NCI-H2081 (cell line): ENCODE measurements around the gene NRARP.

Experiments
- DNase-seq, 2 experiments: peaks; one replicate each; lab custom pipeline; 2025; lab: John Stamatoyannopoulos, UW

NRARP gene

DNA sequence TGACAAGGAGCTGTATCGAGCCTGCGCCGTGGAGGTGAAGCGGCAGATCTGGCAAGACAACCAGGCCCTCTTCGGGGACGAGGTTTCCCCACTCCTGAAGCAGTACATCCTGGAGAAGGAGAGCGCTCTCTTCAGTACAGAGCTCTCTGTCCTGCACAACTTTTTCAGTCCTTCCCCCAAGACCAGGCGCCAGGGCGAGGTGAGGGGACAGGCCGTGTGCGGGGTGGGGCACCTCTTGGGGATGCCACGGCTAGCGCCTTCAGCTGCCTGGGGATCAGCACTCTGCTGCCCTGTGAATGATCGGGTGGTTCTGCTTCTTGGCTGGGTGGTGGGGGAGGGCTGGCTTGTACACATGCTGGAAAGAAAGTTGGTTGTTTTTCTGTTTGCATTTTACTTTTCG is 45.2 kb downstream of the NRARP start:
- DNase-seq, result no peak

DNA sequence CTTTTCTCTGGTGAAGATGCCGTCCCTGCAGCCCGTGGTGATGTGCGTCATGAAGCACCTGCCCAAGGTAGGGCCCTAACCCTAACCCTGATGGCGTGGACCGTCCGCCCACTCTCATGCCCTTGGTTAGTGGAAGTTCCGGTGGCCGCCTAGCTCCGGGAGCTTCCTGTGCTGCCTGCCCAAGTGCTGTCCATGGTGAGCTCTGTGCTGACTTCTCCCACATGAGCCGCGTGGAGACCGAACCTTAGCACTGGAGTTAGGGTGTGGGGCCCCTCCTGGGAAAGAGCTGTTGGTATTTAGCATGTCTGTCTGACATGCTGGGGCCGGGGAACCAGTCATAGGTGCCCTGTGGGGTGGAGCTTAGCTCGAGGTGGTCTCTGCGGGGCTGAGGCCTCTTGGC is 45.7 kb downstream of the NRARP start:
- DNase-seq, result no peak

DNA sequence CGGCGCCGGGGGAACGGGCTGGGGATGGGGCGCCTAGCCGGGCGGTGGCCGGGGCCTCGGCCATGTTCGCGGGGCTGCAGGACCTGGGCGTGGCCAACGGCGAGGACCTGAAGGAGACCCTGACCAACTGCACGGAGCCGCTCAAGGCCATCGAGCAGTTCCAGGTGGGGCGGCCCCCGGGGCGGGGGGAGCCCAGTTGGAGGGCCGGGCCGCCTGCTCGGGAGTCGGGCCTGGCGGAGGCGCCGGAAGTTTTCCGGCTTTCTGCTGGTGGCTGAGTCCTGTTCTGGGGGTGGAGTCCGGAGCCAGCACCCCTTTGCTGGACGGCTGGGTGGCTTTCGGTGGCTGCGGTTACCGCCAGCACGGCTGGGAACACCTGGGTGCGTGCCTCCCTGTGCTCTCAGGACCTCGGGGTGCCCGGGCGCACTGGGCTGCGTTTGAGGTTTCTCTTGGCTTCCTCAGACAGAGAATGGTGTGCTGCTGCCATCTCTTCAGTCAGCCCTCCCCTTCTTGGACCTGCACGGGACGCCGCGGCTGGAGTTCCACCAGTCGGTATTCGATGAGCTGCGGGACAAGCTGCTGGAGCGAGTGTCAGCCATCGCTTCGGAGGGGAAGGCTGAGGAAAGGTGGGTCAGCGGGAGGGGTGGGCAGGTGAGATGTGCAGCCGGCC is 46.5 kb downstream of the NRARP start:
- peak in 1 of 2 experiments; percentile 52 for DNase-seq

DNA sequence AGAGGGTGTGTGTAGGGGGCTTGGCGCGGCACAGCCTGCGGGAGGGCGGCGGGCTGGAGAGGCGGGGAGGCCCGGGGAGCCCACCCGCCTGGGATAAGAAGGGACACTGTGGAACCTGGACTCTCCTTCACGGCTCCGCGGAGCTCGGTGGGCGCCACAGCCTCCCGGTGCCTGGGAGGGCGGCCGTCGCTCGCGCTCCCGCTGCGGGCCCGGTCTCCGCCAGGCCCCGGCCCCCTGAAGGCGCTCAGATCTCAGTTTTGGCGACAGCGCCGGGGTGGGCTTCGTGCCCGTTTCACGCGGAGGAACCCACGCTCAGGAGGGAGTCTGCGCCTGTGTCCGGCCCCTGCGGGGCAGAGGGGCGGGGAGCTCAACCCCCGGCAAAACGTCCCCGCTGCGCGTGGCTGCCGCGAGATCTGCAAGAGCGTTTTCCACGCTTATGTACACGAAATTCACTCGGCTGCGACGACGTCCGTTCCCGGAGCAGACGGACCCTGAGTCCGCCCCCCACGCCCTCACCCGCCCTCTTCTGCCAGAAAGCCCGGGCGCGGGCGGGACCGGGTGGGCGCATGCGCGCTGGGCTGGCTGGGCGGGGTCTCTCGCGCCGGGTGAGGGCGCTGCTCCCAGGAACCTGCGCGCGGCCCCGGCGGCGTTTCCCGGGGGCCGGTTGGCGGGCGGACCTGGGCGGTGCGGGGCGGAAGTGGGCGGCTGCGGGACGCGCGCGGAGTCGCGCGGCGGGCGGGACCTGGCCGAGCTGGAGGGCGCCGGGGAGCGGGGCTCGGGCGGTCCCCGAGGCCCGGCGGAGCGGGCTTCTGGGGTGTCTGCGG is 47.2 kb downstream of the NRARP start, which contains the start of gene NELFB:
NELFB (plus strand) TSS at position 704 of the 824 bp plus-strand sequence.
- peak; percentile 82 to 83 for DNase-seq

DNA sequence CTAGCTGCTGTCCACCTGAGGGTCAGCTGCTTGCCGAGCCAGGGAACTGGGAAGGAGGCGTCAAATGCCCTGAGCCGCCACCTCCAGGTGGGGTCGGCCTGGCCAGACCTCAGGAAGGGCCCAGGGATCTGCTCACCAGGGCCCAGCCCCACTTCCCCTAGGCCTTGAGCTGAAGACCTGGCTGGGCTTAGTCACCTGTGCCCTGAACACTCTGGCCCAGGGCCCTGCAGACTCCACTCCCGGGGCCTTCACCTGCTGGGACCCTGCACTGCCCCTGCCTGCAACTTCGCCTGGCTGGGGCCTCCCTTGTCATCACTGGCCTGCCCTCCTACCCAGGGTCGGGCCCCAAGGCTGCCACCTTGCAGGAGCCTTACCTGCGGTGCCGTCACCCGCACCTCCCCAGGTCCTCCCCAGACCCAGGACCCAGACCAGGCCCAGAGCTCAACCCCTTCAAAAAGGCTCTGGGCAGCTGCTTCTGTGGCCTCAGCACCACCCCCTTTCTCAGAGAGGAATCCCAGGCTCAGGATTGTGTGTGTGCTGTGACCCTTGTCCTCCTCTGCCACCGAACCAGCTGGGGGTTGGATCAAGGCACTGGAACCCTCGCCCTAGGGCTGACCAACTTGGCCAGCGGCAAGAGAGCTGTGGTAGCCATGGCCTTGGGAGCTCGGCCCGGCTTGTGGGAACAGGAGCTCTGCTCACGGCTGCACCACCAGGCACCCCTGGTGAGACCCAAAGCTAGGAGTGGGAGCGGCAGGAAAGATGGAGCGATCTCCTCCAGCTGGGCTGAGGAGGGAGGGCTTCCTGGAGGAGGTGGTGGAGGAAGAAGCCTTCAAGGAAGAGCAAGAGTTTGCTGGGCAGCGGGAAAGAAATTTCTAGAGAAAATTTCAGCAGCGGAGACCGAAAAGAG is 48.1 kb downstream of the NRARP start:
- no peak for DNase-seq

DNA sequence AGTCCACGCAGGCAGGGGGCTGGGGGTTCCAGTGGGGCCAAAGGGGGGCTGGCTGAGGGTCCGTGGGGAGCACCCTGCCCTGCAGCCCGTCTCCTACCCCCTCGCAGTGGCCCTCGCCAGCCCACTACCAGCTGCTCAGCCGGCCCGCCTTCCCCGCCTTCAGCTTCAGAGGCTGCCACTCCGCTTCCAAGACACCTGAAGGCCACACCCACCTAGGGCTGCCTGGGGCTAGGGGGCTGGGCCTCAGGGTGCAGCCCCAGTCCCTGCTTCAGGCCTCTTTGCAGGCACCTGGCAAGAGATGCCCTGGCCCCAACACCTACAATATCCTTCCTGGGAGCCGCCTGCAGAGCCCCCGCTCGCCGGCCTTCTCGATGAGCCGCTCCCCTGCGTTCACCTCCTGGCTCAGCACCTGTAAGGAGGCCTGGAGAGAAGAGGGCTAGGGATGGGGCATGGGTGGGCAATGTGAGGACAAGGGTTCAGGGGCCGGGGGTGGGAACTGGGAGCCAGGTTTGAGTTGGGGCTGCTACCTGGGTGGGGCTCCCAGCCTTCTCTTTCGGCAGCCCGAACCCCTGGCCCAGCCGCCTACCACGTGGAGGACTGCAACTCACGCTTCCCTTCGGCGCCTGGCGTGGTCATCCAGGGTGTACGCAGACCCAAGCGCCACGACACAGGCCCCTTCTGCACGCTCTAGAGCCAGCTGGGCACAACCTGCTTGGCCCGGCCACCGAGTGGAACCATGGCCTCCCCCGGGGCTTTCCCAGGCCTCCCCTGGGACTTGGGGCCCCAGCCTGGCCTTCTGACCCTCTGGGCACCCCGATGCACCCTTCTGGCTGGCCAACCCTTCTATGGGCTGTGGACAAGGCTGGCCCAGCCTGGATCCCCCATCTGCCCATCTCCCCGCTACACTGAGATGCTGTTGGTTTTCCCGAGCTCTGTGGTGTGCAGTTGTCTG is 49.2 kb downstream of the NRARP start:
- peak in 1 of 2 experiments; percentile 23 for DNase-seq

DNA sequence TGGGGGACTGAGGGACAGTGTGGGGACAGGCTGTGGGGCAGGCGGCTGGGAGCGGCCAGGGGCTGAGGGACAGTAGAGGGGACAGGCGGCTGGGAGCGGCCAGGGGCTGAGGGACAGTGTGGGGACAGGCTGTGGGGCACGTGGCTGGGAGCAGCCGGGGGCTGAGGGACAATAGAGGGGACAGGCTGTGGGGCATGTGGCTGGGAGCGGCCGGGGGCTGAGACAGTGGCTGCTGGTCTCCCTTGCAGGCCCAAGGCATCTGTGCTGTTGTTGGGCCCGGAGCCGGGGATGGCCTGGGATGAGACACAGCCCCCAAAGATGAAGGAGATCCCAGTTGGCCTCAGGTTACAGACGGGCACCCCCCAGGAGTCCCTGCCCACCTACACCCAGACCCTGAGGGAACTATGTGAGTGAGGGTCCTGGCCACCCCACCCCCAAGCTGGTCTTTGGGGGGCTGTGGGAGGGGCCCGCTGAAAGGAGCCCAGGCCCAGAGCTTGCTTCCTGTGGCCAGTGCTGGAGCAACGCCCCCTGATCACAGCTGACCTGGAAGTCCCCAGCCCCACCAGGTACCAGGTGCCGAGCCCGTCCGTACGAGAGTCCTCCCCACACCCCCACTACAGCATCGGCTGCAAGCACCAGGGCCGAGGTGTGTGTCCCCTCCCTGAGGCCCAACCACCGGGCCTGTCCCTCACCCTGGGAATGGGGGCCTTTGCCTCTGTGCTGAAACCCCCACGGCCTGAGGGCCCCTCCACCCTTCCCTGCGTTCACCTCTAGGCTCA is 50.4 kb downstream of the NRARP start:
- DNase-seq, result no peak

DNA sequence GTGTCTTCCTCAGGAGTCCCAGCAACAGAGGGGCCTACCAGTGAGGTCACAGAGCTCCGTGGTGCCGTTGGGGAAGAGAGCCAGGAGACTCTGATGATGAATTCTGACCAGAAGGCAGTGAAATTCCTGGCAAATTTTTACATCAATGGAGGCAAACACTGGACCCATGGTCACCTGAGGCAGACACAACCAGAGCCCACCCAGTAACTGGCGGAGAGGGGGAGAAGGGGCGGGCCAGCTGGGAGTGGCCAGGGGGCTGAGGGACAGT is 50.9 kb downstream of the NRARP start, which contains the start of gene STPG3:
STPG3 (plus strand) TSS at position 93 of the 268 bp plus-strand sequence; CDS start at position 94, 1 bp downstream.
- DNase-seq, result no peak

DNA sequence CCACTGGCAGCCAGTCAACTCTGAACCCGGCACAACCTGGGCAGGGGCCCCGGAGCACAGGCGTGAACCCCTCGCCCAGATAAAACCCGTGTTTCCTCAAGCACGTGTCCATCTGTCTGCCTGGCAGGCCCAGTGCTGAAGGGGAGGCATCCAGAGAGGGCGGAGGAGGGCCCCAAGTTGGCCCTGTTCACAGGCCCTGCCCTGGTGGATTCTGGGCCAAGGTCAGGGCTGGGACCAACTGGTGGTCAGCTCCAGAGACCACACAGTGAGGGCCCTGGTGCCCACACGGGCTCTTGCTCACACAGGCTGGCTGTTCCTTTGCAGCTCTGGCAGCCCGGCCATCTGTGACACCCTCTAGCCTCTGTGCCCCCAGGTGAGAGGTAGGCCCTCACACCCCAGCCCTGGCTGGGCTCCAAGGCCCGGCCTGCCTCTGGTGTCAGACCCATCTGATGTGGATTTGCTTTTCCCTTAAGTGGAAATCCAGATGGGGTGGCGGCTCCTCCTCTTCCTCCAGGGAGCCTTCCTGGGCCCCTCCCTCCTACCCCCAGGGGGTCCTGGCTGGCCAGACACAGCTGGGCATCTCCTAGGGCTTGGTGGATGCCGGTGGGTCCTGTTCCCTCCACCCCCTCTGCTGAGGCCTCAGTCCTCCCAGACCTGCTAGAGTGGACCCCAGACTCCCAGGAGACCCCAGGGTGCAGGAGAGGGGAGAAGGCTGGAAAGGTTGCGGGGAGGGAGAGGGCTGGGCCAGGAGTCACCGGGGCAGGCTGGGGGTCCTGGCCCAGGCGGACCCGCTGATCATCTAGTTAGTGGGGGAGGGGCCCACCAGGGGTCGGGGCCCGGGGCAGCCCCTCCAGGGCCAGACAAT is 51.5 kb downstream of the NRARP start:
- DNase-seq, result no peak
